MCF 10A (cell line): ENCODE data around the gene RASSF5. TPM values are rescaled to one million over a fixed set of nuclear protein-coding genes. Genes with fewer than 3 reads are reported as not detected.
A peak's percentile ranks its signal among the peaks of the same experiment; 100 is the strongest.

Source experiments
- BruUV-seq: library from RNA; stranded (reverse); fragments of 400-500 nt; replicated peaks from 2 replicates; lab custom pipeline; 2021; lab: Mats Ljungman, UMichigan
- CTCF ChIA-PET: fragments of 300-600 bp; sonication (Branson Sonifier 250); formaldehyde crosslinking; extraction: SDS; loops from one replicate; lab custom pipeline; 2021; ENCODE audit warnings: antibody characterized with exemption, inconsistent platforms; lab: Yijun Ruan, JAX
- POLR2A ChIA-PET: fragments of 300-600, 350-650 bp; sonication (Branson Sonifier 250); formaldehyde crosslinking; extraction: SDS; loops from one replicate; lab custom pipeline; 2020; ENCODE audit warnings: antibody characterized with exemption, inconsistent platforms; lab: Yijun Ruan, JAX
- DNase-seq: peaks from one replicate; pipeline ENCODE4 v3.0.0-alpha.2; 2018; ENCODE audit not compliant: unreplicated experiment
- H3K27ac Mint-ChIP-seq: one replicate; pipeline ENCODE4 v1.8.0; 2022; ENCODE audit warnings: mild to moderate bottlenecking, low read depth, mixed read lengths; ENCODE audit not compliant: unreplicated experiment
- H3K27me3 Mint-ChIP-seq: one replicate; pipeline ENCODE4 v1.8.0; 2022; ENCODE audit warnings: mixed read lengths; ENCODE audit not compliant: insufficient read depth, unreplicated experiment
- H3K36me3 Mint-ChIP-seq: one replicate; pipeline ENCODE4 v1.8.0; 2022; ENCODE audit warnings: mild to moderate bottlenecking, moderate library complexity, mixed read lengths; ENCODE audit not compliant: insufficient read depth, unreplicated experiment
- H3K4me1 Mint-ChIP-seq: one replicate; pipeline ENCODE4 v1.8.0; 2022; ENCODE audit warnings: mixed read lengths; ENCODE audit not compliant: insufficient read depth, unreplicated experiment
- H3K4me3 Mint-ChIP-seq: one replicate; pipeline ENCODE4 v1.8.0; 2022; ENCODE audit warnings: mild to moderate bottlenecking, moderate library complexity, mixed read lengths; ENCODE audit not compliant: unreplicated experiment
- H3K9me3 Mint-ChIP-seq: one replicate; pipeline ENCODE4 v1.8.0; 2022; ENCODE audit warnings: mixed read lengths; ENCODE audit not compliant: unreplicated experiment
- CTCF ChIP-seq: fragments of 200-600 bp; IDR thresholded peaks from one replicate; pipeline ENCODE4 v1.8.0; 2022; ENCODE audit warnings: antibody characterized with exemption, mild to moderate bottlenecking; ENCODE audit not compliant: unreplicated experiment
- intact Hi-C: fragments of 100-400 bp; cut with micrococcal nuclease; formaldehyde crosslinking; loops from 2 replicates; pipeline ENCODE4 v1.14.1; 2022
- total RNA-seq: library from RNA; stranded (reverse); gene quantifications from 2 replicates; pipeline ENCODE4 v1.2.3, GENCODE V29; 2022

Gene RASSF5
- total RNA-seq, 1 experiment from 2014 or later, result 8.3 TPM

- H3K9me3 Mint-ChIP-seq, result no peaks in the 10 kb centered on the region
- no peaks in the 10 kb centered on the region for H3K27me3 Mint-ChIP-seq
- H3K4me1 Mint-ChIP-seq, result peaks cover 65% of the 10 kb centered on the region
- no peak for DNase-seq
- ChIA-PET POLR2A (interaction anchor here (0.7 to 1.8 kb wide), 18 partner anchors 8 to 402 kb away, joined by 3 to 8 read pairs (median 4); partner anchors contain the start of gene IKBKE), CTCF (interaction anchor here (0.6 to 21.4 kb wide), 34 partner anchors 8 to 475 kb away, joined by 3 to 851 read pairs (median 4); no protein-coding TSS in a partner anchor)
- peak overlapping the region; percentile 72 for H3K4me3 Mint-ChIP-seq
- TF ChIP-seq CTCF, result no peak
- peaks cover 9% of the 10 kb centered on the region for H3K36me3 Mint-ChIP-seq
- no peak overlapping the region for H3K27ac Mint-ChIP-seq
- intact Hi-C loops, result loop anchor here (1.0 to 10.0 kb wide), 3 partner anchors 38 to 298 kb away; no protein-coding TSS in a partner anchor
- no TSS peak for BruUV-seq
These were observed 687 bp upstream of the RASSF5 start for GRCh38 chr1:206506405-206507283.

- TF ChIP-seq CTCF, result no peak
- Mint-ChIP-seq H3K27me3 (no peaks in the 10 kb centered on the region), H3K36me3 (peaks cover 9% of the 10 kb centered on the region), H3K9me3 (no peaks in the 10 kb centered on the region), H3K27ac (peak overlapping the region; percentile 72), H3K4me1 (peaks cover 75% of the 10 kb centered on the region), H3K4me3 (peak overlapping the region; percentile 72)
- ChIA-PET CTCF (no interaction called here), POLR2A (interaction anchor here (0.8 to 1.4 kb wide), 2 partner anchors 13 kb away, joined by 3 to 5 read pairs; no protein-coding TSS in a partner anchor)
- BruUV-seq, result no TSS peak
- DNase-seq, result no peak
- intact Hi-C loops, result loop anchor here (10.0 kb wide), 1 partner anchor 296 kb away; no protein-coding TSS in a partner anchor
These were observed 979 bp downstream of the RASSF5 start for GRCh38 chr1:206508130-206508889.

GRCh38 chr1:206508956-206509355 is 1.6 kb downstream of the RASSF5 start:
- no peaks in the 10 kb centered on the region for H3K27me3 Mint-ChIP-seq
- POLR2A ChIA-PET, result no interaction called here
- peaks cover 9% of the 10 kb centered on the region for H3K36me3 Mint-ChIP-seq
- CTCF ChIA-PET, result no interaction called here
- intact Hi-C loops, result loop anchor here (10.0 kb wide), 1 partner anchor 296 kb away; no protein-coding TSS in a partner anchor
- no TSS peak for BruUV-seq
- DNase-seq, result no peak
- H3K9me3 Mint-ChIP-seq, result no peaks in the 10 kb centered on the region
- TF ChIP-seq CTCF, result no peak
- H3K4me3 Mint-ChIP-seq, result peak overlapping the region; percentile 72
- peaks cover 75% of the 10 kb centered on the region for H3K4me1 Mint-ChIP-seq
- peak overlapping the region; percentile 72 for H3K27ac Mint-ChIP-seq
